ENCODE data around the gene HOXB9. TPM values are rescaled to one million over a fixed set of nuclear protein-coding genes. Genes with fewer than 3 reads are reported as not detected.

HOXB9 gene
- total RNA-seq, 1 donor from 2014 or later = 33.2 TPM

DNA sequence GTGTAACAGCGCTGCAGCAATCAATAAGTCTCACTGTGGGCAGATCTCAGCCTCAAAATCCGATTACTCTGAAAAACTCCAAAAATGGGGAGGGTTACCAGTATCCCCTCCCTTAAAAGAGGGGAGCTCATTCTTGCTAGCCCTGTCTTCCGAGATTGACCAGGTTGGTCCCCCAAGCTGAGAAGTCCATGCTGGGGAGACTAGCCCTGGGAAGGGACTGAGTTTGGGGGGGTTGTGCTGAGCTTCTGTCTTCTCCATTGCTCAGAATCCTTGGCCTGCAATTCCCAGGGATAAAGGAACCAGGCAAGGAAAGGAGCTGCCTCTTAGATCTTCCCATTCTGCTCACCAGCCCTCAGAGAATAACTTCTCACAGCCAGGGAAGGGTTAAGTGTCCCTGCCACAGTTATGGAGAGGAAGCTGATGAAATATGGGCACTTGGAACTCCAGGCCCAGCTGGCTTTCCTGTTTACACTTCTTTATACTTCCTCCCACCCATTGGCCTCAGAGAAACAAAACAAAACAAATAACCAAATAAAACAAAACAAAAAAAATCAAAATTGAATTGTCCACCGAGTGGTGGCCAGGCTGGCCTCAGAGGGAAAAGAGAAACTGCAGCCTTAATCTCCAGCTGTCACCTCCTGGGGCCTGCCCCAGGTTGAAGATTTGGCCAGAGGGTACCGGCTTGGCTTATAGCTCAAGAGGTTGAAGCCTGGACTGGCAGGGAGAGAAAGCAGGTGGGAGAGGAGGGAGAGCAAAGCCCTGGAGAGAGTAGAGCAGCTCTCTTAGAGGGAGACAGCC lies 38.7 kb downstream of the HOXB9 start:
- no peak for DNase-seq (ENCODE audit: low spot score)

DNA sequence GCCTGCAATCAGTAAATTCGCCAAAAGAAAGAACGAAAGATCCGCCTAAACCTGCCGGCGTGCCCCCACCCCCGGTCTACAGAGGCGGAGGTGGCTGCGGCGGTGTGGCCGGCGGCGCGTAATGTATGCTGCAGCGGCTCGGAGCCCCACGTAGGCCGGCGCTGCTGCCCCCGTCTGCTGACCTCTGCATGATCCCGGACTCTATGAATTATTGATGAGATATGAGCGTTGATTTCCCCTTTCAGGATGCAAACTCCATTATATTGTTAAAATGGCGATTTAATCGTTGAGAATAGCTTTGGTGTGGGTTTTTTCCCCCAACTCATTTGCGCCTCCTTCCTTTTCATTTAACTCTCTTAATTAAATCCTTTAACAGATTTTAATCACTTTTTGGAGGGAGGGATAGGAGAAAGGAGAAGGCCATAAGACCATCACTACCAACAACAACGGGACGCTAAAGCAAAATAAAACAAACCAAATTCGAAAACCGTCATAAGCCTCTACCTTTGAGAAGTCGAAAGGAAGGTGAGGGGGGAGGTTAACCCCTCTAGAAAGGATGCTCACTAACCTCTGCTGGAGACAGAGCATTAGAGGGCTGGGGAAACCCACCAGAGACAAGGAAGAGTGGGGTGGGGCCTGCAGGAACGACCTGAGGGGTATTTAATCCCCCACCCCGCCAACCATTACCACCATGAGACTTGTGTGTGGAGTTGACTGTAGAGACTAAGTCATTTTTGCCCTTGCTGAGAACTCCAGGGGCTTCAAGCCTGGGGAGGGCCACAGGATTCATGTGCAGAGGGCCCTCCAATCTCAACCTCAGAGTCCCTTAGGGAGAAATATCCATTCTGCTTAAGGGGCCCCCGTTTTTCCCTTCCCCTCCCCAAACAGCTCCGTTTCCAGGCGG lies 39.6 kb downstream of the HOXB9 start:
- no peak for DNase-seq (ENCODE audit: low spot score)

DNA sequence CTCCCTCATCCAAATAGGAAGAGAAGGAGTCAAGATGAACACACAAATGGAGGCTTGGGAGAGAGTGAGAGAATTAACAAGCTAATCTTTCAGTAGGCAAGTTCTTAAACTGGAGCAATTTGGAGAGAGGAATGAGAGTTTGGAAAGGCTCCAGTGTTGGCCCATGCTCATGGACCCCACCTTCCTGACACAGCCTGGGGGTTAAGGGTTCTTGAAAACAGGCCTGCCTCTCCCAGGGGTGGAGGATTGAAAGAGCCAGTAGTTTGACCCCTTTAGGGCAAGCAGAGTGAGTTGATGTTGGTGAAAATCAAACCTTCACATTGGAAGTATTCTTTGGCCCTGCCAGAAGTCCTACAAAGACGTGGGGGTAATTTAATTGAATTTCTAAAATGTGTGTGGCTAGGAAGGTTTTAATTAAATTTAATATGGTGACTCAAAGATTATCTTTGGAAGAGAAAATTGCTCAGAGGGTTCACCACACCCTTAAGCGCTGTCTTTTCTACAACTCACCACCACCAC lies 41.9 kb downstream of the HOXB9 start:
- DNase-seq (ENCODE audit: low spot score) = no peak

DNA sequence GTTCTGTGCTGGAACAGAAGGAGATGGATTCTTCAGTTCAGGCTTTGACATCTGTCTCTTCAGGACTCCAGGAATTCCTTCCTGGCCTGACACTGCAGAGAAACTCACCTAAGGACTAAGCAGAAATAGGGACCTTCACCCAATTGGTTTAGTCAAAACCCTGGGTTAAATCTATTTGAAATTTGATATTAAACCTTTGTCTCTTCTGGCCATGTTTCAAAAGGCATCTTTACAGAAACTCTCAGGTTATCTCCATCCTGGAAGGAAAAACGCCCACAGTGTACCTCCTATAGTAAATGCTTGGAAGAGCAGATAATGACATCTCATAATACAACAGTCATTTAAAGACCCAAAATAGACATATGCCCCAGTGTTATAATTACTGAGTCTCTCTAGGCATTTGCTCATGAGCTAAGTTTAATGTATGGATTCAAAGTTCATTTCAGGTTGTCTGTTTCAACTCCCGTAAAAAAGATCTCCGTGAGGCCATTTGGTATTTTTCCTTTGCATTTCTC lies 42.4 kb downstream of the HOXB9 start:
- DNase-seq (ENCODE audit: low spot score) = no peak

DNA sequence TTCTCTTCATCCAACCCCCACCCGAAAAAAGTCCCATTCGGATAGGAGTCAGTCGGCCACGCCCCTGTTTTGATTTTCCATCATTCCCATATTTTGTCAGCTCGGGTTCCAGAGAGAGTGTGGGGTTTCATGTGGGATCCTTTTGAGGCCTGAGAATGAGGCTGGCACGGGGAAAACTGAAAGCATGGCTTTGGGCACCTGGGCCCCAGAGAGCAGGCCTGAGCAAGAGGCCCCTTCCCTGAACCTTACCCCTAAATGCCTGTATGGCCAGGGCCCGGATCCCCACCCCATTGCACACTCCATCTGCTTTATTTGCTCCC lies 43.4 kb downstream of the HOXB9 start:
- DNase-seq (ENCODE audit: low spot score) = no peak

DNA sequence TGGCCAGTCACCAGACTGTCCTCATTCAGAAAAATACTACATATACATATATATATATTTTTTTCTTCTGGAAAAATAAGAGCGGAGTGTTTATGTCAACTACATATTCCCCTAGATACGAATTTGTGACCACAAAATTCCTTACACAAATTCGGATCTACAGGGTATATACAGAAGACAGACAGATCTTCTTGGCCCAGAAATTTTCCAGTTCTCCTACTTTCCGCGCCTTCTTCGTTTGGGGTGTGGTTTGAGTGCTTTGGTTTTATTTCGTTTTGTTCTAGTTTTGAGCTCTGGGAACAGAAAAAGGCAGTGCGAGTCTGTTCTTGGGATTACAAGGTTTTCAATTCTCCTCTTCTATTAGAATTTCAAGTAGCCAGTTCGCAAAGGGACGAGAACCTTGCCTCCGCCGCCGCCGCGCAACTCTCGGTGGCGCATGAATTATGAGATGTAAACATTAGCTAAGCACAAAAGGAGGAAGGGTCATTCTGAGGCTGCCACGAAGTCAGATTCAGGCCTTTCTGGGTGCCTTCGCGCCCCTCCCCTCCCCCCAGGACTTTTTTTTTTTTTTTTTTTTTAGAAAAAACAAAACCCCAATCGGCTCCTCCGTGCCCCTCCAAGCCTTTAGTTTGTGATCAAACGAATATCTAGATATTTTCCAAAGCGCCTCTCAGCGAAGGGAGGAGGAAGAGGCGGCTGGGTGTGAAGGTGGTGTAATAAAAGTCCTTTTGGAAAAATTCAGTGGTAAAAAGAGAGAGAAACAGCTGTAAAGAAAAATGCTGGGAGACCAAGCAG lies 46.2 kb downstream of the HOXB9 start:
- DNase-seq (ENCODE audit: low spot score) = no peak

DNA sequence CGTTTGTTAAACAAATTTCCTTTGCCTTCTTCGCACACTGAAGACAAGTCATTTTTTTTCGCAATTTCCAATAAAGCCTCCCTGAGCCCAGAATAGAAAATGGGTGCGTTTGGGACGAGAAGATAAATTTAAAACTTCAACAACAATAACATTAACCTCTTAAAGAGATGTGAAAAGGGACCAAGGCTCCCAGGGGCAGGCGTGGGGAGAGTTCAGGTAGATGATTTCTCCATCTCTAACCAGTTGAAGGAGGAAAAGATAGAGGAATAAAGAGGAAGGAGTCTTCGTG lies 46.7 kb downstream of the HOXB9 start:
- no peak for DNase-seq (ENCODE audit: low spot score)

DNA sequence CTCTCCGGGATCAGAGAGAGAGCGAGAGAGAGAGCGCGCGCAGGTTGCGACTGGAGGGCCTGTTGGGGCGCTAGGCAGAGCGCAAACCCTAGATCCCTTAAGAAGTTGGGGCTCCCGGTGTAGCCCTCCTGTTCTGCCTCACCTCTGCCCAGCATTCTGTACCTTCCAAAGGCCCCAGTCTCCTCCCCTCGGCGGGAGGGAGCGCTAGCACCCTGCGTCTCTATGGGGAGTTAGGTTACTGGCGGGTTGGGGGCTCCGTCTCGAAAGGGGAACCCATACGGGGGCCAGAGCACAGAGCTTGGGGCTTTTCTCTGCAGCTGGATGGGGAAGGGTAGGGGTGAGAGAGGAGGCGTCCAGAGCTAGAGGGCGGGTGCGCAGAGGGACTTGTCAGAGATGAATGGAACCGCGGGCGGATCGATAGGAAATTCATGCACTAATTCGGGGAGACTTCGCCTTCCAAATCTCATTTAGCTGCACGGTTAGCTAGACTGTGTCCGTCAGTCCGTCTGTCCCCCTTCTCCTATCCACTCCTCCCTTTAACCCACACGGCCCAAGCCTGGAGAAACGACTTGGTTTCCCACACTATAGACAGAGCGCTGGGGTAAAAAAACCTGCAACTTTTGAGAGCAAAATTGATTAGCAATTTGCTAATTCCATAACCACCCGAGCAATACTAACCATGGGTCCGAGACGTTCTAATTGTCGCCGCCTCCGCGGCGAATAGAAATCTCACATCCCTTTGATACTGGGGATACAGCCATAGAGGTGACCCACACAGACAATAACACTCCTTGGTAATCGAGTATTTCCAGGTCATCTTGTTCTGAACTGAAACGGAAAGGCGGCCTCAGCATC lies 47.3 kb downstream of the HOXB9 start:
- DNase-seq (ENCODE audit: low spot score) = no peak

DNA sequence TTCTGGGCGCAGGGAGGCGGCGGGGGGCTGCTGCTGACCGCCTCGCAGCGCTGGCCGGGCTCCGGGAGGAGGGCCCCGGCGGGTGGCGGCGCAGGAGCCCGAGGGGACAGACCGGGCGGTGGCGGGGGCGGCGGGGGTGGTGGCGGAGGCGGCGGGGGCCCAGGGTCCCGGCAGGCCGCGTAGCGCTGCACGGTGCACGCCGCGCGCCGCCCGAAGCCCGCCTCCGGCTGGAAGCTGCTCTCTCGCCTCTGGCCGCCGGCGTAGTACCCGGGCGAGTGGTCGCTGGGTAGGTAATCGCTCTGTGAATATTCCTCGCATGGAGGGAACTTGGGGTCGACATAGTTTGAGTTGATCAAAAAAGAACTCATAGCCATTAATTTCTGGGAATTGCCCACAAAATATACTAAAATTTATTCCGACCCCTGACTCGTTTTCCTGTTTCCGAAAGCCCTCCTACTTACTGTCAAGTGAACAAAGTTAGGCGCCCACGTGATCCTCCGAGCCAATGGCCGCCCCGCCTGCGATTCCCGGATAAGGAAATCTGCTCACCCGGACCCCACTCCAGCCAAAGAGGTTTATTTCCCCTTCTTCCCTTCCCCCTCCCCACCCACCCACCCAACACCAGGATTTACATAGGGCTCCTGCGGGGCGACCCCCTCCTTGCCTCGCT lies 48.1 kb downstream of the HOXB9 start, which contains the start of gene HOXB4:
HOXB4 (minus strand) TSS at position 405 of the 670 bp plus-strand sequence; CDS start at position 374, 31 bp downstream.
- peak; percentile 89 for DNase-seq (ENCODE audit: low spot score)

DNA sequence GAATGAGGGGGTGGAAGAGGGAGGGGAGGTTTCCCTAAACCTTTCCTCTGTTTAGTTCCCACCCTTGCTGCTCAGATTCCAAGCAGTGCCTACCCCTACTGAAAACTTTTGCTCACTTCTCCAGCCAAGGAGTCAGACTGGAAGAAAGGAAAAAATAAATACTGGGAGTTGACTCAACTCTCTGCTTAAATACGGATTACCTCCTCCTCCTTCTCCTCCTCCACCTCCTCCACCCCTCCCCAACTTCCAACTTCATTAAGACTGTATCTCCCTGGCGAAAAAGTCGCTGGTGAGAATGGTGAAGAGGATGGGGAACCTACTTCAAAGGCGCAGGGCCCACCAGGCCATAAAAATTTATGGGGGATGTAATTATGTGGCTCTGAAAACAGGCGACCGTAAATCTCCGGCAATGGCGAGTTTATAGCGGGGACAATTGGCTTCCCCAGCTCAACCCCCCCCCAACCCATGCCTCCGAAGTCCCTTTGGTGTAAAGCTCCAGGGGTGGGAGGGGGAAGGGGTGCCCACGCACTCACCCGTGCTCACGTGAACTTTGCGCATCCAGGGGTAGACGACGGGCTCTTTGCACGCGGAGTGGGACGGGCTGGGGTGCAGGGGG lies 48.7 kb downstream of the HOXB9 start:
- DNase-seq (ENCODE audit: low spot score) = no peak

DNA sequence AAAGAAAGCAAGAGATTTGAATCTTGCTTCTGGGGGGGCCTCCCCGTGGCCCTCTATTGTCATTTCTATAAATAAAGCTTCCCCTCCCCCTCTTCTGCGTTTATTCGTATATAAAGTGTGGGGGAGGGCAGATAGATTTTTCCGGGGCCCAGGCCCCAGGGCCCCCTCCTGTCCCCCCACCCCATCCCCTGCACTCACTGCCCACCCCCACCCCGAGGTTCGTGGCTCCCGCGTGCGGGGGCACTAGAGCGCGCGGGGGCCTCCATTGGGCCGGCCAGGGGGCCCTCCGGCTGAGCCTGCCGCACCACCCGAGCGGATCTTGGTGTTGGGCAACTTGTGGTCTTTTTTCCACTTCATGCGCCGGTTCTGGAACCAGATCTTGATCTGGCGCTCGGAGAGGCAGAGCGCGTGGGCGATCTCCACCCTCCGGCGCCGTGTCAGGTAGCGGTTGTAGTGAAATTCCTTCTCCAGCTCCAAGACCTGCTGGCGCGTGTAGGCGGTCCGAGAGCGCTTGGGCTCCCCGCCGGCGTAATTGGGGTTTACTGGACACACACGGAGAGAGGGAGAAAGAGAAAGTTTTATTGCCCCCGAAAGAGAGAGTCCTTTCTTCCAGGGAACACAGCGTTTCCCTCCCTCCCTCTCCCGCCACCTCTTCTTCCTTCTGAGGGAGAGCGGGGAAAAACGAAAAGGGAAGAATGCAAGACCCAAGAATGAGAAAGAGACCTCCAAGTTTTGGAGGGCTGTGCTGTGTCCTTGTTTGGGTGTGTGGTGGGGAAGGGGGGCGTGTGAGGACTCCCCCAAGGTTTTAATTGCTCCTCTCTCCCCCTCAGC lies 49.5 kb downstream of the HOXB9 start:
- no peak for DNase-seq (ENCODE audit: low spot score)

DNA sequence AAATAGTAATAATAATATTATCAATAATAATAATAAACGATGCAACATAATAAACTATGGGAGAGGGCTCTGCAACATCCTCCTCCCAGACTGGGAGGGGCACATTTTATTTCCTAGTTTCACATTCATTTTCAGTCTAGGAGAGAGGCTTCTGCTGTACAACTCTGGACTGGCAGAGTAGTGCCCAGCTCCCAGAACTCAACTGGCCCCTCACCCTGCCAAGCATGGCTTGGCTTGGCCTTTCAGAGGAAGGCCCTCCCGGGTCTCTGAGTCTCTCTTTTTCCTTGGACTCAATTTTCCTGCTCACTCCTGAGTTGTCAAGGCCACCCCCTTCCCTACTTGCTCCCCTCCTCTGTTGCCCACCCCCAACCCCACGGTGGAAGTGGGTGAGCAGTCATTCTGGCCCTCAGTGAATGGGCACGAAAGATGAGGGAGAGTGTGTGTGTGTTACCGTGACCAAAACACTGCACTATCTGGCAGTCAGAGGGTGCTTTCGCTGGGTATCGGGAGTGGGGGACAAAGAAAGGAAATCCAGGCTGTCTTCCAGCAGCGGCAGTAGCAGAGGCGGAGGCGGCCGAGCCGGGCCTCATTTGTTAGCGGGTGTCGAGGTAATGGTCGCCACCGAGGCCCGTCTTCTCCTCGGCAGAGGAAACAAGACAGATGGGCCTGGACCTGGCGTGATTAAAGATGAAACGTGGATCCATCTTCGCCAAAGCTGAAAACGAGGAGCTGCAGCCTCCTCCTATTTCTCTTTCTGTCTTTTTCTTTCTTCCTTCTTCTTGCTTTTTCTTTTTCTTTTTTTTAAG lies 50.3 kb downstream of the HOXB9 start:
- no peak for DNase-seq (ENCODE audit: low spot score)

DNA sequence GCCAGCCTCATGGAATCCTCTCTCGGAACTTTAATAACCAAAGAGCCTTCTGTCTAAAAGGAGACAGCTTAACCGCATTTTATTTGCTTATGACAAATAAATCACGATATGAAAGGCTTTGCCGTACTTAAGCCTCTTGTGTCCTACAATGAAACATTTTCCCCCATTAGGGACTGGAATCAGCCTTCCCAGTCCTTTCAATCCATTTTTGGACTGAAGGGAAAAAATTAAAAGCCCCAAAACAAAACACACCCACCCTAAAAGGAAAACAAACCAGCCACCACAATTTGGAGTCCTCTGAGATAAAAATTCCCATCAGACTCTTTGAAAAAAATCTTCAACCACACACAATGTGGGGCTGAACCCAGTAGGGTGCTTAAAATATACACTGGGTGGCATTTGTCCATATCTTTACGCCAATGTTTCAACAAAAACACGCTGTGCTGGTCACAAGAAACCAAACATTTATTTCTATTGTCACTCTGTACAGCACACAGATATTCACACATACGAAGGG lies 51.0 kb downstream of the HOXB9 start:
- DNase-seq (ENCODE audit: low spot score) = no peak

DNA sequence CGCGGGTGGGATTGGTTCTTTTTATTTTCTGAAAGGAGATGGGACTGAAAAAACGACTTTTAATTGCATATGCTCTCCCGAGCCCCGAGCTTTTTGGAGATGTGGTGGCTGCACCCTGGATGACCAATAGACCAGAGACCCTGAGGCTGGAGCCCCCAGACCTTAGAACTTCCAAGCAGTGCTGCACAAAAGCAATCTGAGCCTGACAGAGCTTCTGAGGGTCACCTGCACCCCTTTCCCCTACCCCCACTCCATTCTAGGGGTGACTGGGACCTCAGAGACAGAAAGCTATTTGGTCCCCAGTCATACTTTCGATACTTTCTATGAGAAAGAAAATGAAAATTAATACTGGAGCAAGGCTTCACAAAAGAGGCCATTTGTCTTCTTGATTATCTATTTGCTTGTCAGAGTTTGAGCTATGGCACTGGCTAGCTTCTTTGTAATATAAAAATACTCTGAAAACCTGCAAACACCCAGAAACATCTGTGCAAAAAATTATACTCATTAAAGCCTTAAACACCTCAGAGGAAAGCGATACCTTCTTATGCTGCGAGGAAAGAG lies 51.6 kb downstream of the HOXB9 start:
- DNase-seq (ENCODE audit: low spot score) = no peak

DNA sequence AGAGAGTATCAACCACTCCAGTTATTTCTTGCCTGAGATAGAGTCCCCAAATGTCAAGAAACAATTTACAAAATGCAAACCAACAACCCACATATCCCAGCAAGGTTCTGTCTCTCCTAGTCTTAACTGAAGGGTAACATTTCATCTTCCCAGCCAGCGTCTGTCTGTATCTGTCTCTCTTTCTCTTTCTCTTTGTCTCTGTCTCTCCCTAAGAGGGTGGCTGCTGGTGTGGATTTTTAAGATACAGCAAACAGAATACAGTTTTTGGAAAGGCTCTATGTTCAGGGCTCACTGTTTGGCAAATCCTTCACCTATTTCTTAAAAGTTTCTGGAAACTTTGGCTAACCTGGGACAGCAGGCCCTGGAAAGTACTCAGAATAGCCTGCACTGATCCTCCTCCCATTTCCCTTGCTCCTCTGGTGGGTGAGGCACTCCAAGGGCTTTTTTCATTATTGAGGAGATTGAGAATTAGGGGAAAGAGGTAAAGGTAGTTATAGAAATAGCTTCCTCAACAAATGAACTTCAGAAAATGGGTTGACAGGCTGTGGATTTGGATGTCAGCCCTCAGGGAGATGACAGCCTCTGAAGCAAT lies 54.2 kb downstream of the HOXB9 start:
- no peak for DNase-seq (ENCODE audit: low spot score)
